ENCODE data around the gene IQCH.
"Not testable (repeated sequence)": the region's sequence is repeated elsewhere in the genome, so short reads cannot be mapped to it uniquely, and the experiment has no call there.

Gene IQCH

GRCh38 chr15:67244971-67245478, 9.6 kb upstream of the IQCH start:
- no peak for TF ChIP-seq CTCF (conservative IDR thresholded peaks at IDR 0.05; ENCODE audit: low read depth, low read length)
- DNase-seq (ENCODE audit: low read depth), result no peak
- H3K4me3 ChIP-seq (ENCODE audit: low read length), result no peak overlapping the region

- DNase-seq (ENCODE audit: low read depth); H3K4me3 ChIP-seq (ENCODE audit: low read length): not testable (repeated sequence)
Measured at GRCh38 chr15:67246606-67247005, 8.0 kb upstream of the IQCH start.

GRCh38 chr15:67248011-67248505, 6.5 kb upstream of the IQCH start:
- no peak for DNase-seq (ENCODE audit: low read depth)
- no peak for TF ChIP-seq CTCF (conservative IDR thresholded peaks at IDR 0.05; ENCODE audit: low read depth, low read length)
- no peak overlapping the region for H3K4me3 ChIP-seq (ENCODE audit: low read length)

- no peak overlapping the region for H3K4me3 ChIP-seq (ENCODE audit: low read length)
- no peak for TF ChIP-seq CTCF (conservative IDR thresholded peaks at IDR 0.05; ENCODE audit: low read depth, low read length)
- no peak for DNase-seq (ENCODE audit: low read depth)
Measured at GRCh38 chr15:67249830-67250229, 4.8 kb upstream of the IQCH start.

- DNase-seq (ENCODE audit: low read depth), result no peak
- no peak for TF ChIP-seq CTCF (conservative IDR thresholded peaks at IDR 0.05; ENCODE audit: low read depth, low read length)
- no peak overlapping the region for H3K4me3 ChIP-seq (ENCODE audit: low read length)
Measured at GRCh38 chr15:67251318-67251717, 3.3 kb upstream of the IQCH start.

- no peak for DNase-seq (ENCODE audit: low read depth)
- H3K4me3 ChIP-seq (ENCODE audit: low read length), result peak overlapping the region; percentile 83
- no peak for TF ChIP-seq CTCF (conservative IDR thresholded peaks at IDR 0.05; ENCODE audit: low read depth, low read length)
Measured at GRCh38 chr15:67253101-67253500, 1.5 kb upstream of the IQCH start.

- DNase-seq (ENCODE audit: low read depth), result no peak
- no peak for TF ChIP-seq CTCF (conservative IDR thresholded peaks at IDR 0.05; ENCODE audit: low read depth, low read length)
- H3K4me3 ChIP-seq (ENCODE audit: low read length), result peak overlapping the region; percentile 83
Measured at GRCh38 chr15:67253549-67254237, 893 bp upstream of the IQCH start.
